RCC 7860 (cell line): Measurements from ENCODE around the gene GRID1.

Source experiments
- DNase-seq: peaks from one replicate; pipeline ENCODE4 v3.0.0-alpha.2; 2015; ENCODE audit warnings: low spot score
- FAIRE-seq: peaks from 2 replicates; lab custom pipeline; 2012; peaks lifted over from hg19 to GRCh38; lab: Jason Lieb, UNC

The GRID1 gene

DNA sequence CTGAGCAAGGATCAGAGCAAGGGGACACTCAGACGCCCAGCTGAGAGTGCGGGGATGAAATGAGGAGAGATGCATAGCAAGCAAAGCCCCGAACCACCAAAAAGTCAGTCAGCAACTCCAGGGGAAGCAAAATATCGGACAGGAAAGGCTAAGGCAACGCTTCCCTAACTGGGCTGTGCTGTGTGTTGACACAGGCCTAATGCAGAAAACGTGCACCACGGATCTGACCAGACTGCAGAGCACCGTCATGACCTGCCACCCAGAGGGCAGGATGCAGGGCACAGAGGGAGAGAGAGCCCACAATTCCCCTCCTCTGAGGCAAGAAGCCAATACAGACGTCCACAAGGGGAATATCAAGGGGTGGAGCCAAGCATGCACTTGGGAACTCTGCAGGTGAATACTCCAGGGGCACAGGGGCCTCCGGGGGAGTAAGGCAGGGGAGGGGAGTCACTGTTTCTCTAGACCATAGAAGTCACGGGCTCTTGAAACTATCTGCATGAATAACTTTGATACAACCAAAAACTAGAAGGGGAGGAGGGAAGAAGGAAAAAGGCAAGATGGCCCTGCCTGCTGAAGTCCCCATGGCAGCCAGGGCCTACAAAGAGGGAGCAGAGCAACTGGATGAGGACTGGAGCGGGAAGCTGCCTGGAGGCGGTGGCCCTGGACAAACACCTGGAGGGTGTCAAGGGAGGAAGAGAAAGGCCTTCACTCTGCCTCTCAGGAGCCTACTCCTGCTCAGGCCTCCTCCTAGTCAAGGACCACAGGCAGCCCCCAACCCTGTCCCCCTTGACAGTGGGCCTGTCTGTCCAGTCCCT is 26.2 kb downstream of the GRID1 start:
- no peak for FAIRE-seq
- DNase-seq = no peak

DNA sequence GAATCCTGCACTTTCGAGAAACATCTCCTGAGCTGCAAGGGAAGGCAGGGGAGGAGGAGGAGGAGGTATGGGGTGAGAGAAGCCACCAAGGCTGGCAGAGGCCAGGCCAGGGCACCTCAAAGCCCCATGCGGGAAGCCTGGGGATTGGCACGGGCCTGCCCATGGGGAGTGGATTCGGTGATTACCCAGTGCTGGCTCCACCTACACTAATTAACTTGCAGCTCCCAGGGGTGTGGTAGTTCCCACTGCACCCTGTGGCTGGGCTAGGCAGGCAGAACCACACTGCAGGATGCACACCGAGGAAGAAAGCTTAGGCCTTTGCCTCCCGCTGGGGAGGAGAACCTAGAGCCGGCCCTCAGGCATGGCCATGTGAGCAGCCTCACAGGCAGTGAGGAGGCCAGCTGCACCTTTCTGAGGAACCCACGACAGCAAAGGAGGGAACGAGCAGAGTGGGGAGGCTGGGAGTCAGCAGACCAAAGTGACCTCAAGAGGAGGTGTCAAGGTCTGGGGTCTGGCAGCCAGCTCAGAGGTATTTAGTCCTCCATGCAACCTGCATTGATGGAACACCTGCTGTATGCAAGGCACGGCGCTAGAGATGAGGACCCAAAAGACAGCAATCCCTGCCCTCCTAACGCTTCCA is 27.2 kb downstream of the GRID1 start:
- no peak for FAIRE-seq
- no peak for DNase-seq

DNA sequence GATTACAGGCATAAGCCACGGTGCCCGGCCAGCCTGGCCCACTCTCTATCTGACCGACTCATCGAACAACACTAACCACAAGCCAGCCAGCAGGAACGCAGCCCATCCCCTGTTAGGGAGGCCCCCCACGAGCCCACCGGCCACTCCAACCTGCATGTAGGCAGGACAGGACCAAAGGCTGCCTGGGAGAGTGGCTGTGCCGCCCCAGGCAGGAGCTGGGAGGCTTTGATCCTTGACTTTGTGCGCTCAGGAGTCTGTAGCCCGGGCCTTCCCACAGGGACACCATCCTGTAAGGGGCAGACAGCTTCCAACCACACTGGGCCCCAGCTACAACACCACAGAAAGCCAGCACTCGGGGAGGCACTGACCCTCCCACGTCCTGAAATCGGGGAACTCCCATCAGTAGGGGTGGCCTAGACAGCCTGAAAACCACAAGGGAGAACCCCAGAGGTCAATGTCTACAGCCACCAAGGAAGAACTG is 29.4 kb downstream of the GRID1 start:
- FAIRE-seq (no peak), DNase-seq (no peak)

DNA sequence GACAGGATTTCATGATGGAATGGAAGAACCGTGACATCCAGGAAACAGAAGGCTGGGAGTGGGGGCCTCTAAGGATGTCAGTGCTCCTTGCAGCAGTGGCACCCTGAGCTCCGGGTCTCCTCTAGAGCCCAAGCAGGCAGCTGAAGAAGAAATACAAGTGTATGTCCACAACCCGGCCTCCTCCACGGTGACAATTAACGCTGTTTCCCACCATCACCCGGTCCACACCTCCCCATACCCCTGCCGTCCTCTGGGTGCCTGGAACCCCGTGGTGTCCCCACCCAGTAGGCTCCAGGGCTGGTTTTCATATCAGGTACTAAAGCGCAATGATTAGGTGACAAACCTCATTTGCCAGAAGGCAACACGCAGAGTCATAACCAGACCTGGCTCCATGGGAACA is 30.3 kb downstream of the GRID1 start:
- DNase-seq = no peak
- FAIRE-seq = no peak

DNA sequence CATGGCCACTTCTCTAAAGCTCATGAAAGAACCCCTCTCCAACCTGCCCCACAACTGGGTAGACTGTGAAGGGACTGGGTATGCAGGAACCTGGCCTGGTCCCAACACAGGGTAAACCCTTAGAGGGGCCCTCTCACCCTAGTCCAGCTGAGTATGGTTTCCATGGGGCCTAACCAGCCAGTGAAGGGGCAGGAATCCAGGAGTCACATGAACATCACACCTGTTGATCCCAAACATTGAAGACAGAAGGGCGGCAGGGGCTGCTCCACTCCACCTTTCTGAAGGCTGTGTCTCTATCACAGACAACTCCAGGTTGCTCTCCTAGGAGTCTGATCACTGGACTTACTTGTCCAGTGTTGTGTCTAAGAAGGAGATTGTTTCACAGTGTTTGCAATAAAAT is 30.8 kb downstream of the GRID1 start:
- FAIRE-seq = no peak
- no peak for DNase-seq

DNA sequence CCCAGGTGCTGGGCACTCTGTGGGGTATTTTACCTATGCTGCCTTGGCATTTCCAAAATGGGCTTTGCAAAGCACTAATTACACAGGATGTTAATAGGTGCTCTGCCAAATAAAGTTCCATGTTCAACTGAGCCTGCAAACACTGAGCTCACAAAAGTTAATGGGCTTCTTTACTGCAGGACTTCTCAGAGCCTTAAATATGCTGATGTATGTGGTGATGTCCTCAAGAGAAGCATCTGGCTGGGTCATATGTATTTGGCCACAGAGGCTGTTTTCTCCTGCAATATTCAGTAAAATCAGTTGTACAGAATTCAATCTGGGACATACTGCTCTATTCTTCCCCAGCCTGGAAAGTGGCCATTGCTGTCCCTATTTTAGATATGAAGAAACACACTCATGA is 31.3 kb downstream of the GRID1 start:
- FAIRE-seq = no peak
- no peak for DNase-seq

DNA sequence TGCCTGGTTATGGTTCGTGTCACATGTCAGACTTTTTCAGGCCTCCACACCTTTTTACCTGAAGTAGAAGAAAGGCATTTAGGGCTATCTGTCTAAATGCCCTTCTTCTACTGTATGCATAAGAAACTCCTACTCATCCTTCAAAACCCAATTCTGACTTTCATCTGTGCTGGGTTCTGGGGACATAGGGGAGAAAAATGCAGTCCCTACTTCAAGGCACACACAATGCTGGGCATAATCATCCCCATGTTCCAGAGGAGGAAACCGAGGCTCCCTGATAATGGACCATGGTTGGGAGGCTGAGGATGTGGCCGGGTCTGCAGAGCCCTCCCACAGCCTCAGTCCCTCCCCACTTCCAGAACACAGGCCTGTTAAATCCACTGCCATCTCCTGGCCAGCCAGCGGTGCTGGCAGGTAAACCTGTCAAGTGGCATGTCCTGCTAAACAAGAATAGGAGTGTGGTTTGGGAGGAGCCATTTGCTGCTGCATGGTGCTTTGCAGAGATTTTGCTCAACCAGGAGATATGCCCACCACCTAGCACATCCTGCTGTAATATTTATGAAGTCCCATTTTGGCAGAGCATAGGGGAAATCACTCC is 32.0 kb downstream of the GRID1 start:
- DNase-seq = no peak
- FAIRE-seq = no peak

DNA sequence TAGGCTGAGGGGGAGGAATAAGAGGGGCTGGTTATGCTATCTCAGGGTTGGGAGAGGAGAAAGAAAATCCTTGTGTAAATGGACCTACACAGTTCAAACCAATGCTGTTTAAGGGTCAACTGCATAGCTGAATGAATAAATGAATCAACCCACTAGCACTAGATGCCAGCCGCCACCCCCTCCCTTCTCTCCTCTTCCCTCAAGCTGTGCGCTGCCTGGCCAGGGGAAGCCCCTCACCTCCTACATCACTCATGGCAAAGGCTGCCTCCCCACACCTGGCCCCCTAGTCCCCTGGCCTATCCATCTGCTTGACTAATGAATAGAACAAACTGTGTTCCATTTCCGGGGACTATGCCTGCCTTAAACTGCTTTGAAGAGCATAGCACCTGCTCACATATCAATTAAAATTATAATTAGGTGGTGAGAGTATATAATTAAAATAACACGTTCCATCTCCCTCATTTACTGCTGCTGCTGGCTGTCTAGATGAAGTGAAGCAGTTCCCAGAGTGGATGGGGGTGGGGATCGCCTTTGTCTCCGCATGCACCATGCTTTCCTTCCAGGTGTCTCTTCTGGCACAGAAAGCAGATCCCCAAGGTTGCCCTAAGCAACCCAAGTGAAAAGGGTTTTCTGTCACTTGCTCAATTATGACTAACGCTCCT is 32.6 kb downstream of the GRID1 start:
- FAIRE-seq (no peak), DNase-seq (no peak)

DNA sequence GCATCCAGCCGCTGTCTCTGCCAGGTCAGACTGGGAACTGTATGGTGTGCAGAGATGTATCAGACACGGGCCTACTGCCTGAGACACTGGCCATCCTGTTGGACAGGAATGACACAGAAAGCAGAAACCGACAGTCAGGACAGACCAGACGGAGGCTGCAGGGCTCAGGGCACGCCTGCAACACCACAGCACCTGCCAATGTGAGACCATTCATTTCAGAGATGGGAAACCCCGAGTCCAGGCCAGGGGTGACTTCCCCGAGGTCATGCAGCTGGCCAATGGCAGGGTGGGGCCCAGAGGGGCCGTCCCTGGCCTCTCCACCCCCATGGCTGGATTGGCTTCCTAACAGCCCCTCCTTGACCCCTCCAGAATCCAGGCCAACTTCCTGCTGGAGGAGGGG is 34.7 kb downstream of the GRID1 start:
- FAIRE-seq = no peak

DNA sequence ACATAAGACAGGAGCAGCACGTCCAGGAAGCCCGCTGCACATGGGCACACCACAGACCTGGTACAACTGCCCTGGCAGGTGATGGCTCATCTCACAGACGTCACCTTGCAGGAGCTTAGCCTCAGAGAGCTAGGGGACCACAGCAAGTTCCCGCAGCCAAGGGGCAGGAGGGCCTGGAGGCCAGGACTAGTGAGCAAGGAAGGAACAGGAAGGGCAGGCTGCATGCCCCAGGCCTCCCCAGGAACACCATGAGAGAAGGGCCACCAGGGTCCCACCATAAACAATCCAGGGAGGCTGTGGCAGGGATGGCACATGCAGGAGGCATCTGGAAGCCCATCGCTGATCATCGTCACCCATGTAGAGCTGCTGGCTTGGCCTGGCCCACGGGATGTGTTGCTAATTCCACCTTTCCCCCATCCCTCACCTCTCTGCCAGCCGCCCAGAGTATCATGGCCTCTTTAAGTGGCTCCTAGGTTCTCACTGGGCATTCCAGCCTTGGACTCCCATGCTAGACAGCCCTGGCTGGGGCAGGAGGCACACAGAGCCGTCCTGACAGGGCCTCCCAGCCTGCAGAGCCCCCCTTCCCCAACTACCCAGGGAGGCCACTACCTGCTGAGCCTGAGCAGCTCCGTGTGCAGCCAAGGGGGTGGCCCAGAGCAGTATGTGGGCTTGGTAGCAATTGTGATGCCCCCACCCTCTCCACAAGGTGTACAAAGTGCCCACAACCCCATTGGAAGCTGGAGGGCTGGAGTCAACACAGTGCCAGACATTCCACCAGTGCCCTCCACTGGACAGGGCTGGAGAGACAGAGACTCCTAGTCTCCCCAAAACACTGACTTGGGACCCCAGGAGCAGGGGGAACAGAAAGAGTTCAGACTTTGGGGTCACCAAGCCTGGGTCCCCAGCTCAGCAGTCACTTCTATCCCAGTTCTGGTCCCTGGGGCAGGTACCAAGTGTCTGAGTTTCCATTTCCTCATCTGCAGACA is 35.5 kb downstream of the GRID1 start:
- FAIRE-seq = no peak
- DNase-seq = no peak

More for the DNA sequence above, 34.7 kb downstream of the GRID1 start:
- DNase-seq = no peak

DNA sequence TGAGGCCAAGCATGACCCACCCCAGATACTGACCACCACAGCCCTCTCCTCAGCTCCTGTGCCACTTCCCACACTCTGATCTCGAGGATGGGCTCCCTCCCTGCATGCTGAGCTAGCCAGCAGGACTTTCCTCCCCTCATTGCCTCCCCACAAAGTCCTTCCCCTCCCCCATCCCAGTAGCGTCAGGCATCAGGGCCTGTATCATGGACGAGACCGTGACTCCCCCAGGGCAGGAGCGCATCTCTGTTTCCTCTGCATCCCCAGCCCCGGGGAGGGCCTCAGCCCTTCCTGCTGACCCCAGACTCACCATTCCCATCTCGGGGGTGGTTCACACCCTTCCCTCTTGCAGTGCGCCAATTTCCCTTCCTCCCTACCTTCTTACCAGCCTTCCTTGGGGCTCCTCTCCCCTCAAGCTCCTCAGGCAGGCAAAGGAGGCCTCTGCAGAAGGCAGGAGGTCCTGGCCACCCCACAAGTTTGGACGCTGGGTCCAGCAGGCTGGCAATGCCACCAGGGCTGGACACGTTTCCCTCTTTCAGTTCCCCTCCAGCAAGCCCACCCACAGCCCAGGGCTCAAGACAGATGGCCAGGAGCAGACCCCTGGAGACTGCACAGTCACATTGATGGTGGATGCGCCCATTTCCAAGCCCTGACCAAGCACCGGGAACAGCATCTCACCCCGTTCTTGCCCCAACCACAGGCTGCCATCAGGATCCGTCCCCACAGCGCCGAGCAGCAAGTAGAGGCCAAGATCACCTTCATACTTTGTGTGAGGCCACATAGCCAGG is 36.5 kb downstream of the GRID1 start:
- FAIRE-seq (no peak), DNase-seq (no peak)

DNA sequence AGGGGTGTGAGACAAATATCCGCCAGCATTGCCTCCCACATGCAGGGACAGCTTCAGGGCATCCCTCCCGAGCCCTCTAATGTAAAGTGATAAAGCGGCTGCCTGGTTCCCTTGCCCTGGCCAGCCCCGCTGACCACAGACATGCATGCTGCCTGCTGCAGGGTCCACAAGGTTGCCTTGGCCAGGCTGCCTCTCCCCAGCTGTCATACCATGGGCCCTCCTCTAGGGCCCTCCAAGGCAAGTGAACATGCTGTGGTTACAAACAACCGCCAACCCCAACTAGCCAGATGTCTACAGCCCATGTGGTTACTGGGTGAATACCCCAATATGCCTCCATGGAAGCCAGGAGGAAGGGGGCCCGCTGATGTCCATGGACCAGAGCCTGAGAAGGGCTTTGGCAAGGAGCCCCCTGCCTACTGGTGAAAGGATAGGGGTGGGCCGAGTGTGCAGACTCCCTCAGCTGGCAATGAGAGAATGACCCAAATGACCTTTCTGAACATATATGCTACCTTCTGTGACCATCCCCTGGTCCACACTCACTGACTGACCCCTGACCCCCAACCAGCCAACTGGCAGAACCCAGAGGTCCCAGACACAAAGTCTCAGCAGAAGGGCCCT is 37.4 kb downstream of the GRID1 start:
- no peak for FAIRE-seq
- DNase-seq = no peak

DNA sequence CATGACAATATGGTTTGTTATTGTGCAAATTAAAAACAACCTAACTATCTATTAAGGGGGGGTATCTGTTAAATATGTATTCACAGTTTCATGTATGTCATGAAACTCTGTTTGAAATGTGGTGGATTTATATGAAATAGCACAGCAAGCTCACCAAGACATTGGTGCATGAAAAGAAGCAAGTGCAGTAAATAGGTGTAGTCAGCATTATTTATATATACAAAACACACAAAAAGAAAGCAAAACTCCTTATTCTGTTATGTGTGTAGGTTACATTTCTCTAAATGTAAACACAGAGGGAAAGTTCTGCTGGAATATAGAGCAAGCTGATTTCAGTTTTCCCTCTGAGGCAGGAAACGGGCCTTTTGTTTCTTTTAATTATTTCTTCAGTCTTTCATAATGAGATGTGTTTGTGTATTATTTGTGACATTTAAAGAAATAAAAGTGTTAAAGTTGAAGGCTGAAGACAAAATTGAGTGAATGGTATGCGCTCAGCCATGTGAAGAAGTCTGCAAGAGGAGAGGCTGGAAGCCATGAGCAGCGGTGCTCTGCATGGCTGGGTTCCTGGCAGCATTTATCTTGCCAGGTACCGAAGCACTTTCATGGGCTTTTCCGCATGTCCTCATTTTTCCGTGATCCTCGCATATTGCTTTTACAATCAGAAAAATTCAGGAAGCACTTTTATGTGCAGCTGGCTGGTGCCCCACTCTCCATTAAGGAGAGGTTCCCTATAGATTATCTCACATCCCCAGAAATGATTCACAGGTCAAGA is 38.5 kb downstream of the GRID1 start:
- no peak for DNase-seq
- FAIRE-seq = no peak

DNA sequence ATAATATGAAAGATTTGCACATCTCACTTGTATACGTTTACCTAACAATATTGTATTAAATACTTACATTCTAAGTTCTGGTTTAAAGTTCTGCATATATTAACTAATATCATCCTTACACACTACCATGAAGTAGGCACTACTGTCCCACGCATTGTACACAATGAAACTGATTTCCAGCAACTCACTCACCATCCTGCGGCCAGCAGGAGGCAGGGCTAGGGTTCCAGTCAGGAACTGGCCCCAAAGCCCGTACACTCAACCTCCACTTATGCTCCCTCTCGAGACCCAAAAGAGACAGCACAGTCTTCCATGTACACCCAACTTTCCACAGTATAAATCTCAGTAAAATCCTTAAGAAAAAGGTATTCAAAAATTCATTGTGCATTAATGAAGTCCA is 41.4 kb downstream of the GRID1 start:
- FAIRE-seq = no peak

DNA sequence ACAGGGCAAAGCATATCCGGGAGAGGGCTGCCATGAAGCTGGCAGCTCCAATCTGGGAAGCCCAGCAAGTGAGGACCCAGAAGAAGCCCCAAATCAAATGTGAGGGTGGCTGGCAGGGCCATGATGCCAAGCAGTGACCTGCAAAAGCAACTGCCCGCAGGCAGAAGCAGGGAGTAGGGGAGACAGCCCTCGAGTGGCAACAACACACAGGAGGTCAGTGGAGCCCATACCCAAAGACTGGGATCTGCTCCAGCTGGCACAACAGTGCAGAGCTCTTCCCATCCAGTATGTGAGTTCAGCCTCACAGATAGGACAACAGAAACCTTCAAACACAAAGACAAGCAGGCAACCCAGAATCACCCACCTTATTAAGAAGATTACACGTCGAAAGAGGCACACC is 45.0 kb downstream of the GRID1 start:
- no peak for DNase-seq
- no peak for FAIRE-seq

More for the DNA sequence above, 41.4 kb downstream of the GRID1 start:
- DNase-seq = no peak

DNA sequence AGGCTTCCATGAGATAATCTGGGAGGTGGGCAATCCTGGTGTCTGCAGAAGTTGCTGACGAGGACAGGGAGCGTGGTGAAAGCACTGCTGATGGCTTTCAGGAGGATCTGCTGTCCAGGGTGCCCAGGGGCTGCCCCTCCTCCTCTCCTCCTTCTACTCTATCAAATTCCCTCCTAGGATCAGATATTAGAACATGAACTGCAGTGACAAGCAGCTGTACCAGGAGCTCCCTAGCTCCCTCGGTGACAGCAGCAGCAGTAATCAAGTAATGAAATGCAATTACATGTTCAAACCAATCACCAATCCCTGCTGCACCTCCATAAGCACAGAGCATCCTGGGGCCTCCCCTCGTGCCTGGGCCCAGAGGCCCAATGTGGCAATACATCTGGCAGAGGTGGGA is 46.9 kb downstream of the GRID1 start:
- FAIRE-seq (no peak), DNase-seq (no peak)

DNA sequence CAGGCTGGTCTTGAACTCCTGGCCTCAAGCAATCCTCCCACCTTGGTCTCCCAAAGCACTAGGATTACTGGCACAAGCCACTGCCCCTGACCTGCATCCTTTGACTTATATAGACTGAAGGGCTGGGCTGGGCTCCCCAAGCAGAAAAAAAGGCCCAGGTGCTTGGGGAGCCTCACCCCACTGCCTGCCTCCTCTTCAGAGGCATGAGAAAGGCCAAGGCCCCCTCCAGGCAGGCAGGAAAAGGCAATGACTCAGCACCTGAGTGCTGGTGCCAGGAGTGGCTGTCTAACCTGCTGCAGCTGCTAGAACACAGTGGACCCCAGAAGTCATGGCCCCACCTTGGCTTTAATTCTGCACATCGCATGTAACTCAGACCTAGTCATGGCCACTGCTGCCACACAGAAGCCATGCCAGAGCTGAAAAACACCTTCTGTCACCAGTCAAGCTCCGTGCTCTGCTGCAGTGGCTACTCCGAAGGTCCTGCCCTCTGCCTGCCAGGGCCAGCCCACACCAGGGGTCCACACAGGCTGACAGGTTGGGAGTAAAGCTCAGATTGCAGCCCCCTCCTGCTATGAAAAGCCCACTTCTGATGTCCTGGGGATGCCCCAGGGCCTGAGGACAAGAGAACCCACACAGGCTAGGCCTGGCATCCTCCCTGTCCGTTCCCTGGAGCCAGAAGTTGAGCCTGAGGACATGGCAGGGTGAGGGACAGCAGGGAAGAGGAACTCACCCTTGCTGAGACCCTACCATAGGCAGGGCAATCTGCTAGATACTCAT is 48.5 kb downstream of the GRID1 start:
- FAIRE-seq (no peak), DNase-seq (no peak)

DNA sequence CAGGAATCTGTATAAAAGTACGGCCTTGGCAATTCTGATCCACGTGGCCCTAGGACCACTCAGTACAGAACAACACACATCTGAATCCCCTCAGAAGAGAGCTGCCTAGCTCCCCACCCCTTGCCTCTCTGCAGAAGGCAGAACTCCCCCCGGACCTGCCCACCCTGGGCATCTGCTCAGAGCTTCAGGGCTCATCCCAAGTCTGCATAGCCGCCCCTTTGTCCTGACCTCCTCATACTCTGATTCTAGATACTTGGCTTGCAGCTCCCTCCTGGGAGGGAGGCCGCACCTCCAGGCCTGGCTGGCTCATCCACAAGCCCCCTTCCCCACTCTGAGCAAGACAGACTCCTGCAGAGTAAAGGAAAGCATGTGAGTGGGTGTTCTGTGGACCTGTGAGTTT is 49.6 kb downstream of the GRID1 start:
- FAIRE-seq (no peak), DNase-seq (no peak)
